Right lobe of liver (tissue), 4 donors: ENCODE results near the gene NRDC.

ENCODE experiments used
- POLR2A ChIP-seq: fragments of 450-650 bp; IDR thresholded peaks from one replicate; pipeline ENCODE4 v1.6.1; 2017; ENCODE audit warnings: antibody characterized with exemption, mild to moderate bottlenecking
- TF ChIP-seq, protein P1 (sequence below), 4 donors: fragments of 200-600 bp in 3 of 4; fragments of 450-650 bp in 1 of 4; IDR thresholded peaks; one replicate each; pipeline versions ENCODE4 v1.5.1 to v1.8.0; 2016 to 2022; ENCODE audit warnings: antibody characterized with exemption in 4 of 4, mild to moderate bottlenecking in 2 of 4
- donor health status: DM: no; HTN: no; CAD: no.
- donor health status: DM: no; HTN: no; CAD: no.
- donor health status: DM: no; HTN: yes; CAD: no.

DNA sequence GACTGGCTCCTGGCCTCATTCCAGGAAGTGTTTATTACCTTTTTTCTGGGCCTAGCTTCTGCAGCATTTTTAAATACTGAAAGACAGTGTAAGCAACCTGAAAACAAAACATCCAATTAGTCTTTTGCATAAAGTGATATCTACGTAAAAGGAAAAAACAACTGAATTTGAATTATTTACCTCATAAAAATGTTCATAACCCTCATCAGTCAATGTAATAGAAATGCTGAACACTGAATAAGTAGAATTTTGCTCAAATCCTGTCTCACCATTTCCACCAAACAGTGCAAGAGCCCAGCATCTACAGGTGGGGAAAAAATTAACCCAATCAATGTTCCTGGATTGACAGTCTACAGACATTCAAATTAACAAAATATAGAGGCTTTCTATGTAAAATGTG, 64.0 kb downstream of the NRDC start:
- TF ChIP-seq, protein P1, sequence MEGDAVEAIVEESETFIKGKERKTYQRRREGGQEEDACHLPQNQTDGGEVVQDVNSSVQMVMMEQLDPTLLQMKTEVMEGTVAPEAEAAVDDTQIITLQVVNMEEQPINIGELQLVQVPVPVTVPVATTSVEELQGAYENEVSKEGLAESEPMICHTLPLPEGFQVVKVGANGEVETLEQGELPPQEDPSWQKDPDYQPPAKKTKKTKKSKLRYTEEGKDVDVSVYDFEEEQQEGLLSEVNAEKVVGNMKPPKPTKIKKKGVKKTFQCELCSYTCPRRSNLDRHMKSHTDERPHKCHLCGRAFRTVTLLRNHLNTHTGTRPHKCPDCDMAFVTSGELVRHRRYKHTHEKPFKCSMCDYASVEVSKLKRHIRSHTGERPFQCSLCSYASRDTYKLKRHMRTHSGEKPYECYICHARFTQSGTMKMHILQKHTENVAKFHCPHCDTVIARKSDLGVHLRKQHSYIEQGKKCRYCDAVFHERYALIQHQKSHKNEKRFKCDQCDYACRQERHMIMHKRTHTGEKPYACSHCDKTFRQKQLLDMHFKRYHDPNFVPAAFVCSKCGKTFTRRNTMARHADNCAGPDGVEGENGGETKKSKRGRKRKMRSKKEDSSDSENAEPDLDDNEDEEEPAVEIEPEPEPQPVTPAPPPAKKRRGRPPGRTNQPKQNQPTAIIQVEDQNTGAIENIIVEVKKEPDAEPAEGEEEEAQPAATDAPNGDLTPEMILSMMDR (IDR thresholded peaks at IDR 0.05), result no peak
- TF ChIP-seq POLR2A, result no peak
